Activated naive CD4-positive, alpha-beta T cell treated with Interleukin-2 at 50 U/mL for 16 hours (primary cell): ENCODE measurements around the gene ATP5PB.

Experiments used
- DNase-seq: peaks from one replicate; pipeline ENCODE4 v3.0.0-alpha.2; 2020

ATP5PB gene

GRCh38 chr1:111509997-111510375, 60.7 kb downstream of the ATP5PB start:
- no peak for DNase-seq

GRCh38 chr1:111511370-111511769, 62.1 kb downstream of the ATP5PB start:
- DNase-seq: no peak
